ENCODE measurements around the gene MMP14.

DNA sequence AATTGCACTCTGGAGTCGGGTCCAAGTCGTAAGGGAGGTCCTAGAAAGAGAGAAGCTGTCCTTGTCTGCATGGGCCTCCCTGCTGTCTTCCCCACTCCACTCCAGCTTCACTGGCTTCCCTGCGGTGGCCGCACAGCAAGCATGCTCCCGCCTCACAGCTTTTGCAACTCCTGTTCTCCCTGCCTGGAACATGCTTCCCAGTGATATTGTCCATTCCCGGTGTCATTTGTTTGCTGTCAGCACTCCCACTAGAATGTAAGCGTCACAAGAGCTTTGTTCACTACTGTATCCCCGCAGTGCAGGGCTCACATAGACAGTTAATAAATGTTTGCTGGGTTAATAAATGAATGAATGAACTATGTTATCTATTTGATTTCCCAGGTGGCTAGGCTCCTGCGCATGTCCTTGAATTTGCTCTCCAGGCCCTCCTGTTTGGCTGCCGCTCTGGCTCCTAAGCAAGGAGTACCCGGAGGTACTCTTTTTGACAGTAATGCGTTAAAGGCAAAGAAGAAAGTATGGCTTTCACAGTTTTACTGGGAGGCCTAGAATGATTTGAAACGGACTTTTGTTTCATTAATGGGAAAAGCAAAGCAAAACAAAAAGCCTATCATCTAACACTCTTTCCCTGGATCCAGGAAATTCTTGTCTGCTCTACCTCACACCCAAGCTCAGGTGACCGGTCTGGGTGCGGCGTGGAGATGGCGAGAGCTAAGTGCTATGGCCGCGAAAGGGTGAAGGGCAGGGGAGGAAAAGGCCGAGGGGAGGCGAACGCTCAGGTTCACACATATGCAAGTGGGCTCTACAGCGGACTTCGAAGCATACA is 15.0 kb upstream of the MMP14 start:
- TF ChIP-seq POLR2A (IDR thresholded peaks at IDR 0.05) (no peak), POLR2AphosphoS5 (IDR thresholded peaks at IDR 0.05; ENCODE audit: insufficient read depth in 1 of 2, low read depth in 1 of 2) (no peak)
- TF ChIP-seq, protein P1, sequence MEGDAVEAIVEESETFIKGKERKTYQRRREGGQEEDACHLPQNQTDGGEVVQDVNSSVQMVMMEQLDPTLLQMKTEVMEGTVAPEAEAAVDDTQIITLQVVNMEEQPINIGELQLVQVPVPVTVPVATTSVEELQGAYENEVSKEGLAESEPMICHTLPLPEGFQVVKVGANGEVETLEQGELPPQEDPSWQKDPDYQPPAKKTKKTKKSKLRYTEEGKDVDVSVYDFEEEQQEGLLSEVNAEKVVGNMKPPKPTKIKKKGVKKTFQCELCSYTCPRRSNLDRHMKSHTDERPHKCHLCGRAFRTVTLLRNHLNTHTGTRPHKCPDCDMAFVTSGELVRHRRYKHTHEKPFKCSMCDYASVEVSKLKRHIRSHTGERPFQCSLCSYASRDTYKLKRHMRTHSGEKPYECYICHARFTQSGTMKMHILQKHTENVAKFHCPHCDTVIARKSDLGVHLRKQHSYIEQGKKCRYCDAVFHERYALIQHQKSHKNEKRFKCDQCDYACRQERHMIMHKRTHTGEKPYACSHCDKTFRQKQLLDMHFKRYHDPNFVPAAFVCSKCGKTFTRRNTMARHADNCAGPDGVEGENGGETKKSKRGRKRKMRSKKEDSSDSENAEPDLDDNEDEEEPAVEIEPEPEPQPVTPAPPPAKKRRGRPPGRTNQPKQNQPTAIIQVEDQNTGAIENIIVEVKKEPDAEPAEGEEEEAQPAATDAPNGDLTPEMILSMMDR (IDR thresholded peaks at IDR 0.05), result no peak

Measured in vagina (tissue), 2 donors.